HFF-Myc (cell line): Measurements from ENCODE around the gene LRRC3.

ENCODE experiments used
- DNase-seq: peaks from one replicate; pipeline ENCODE4 v3.0.0-alpha.2; 2011; ENCODE audit warnings: low read depth; ENCODE audit errors: extremely low read depth
- H3K4me3 ChIP-seq: replicated peaks from 2 replicates; pipeline ENCODE4 v1.5.1; 2011; ENCODE audit warnings: low read depth, mild to moderate bottlenecking, control low read depth, low read length
- TF ChIP-seq, protein P1 (sequence below): IDR thresholded peaks from 2 replicates; pipeline ENCODE4 v1.5.1; 2012; ENCODE audit warnings: mild to moderate bottlenecking, low read depth, low read length, control low read depth; ENCODE audit errors: missing control alignments

Gene LRRC3

DNA sequence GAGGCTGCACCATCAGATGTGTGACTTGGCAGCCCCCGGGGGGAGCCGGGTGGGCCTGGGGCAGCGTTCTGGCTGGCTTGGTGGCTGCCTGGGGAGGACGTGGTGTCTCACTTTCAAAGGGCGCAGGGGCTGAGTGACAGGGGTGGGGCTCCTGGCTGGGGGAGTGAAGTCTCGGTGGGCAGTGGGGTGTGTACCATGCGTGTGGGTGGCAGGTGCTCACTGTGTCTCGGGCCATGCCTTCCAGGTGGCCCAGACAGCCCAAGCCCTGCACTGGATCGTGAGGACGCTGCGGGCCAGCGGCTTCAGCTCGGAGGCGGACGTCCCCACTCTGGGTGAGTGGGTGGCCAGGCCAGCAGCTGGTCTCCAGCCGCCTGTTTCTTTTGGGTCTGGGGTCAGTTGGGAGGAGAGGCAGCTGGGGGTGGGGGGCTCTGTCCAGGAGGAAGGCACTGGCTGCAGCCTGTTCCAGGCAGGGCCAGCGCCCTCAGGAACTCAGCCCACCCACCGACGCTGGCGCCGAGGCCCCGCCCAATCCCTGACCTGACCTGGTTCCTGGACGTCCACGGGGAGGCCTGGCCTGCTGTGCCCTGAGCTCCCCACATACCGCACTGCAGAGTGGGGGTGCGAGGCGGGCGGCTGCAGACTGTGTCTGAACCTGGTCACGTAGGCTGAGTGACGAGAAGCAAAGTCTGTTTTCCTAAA is 30.6 kb upstream of the LRRC3 start:
- DNase-seq: no peak
- H3K4me3 ChIP-seq: no peak overlapping the region
- TF ChIP-seq, protein P1, sequence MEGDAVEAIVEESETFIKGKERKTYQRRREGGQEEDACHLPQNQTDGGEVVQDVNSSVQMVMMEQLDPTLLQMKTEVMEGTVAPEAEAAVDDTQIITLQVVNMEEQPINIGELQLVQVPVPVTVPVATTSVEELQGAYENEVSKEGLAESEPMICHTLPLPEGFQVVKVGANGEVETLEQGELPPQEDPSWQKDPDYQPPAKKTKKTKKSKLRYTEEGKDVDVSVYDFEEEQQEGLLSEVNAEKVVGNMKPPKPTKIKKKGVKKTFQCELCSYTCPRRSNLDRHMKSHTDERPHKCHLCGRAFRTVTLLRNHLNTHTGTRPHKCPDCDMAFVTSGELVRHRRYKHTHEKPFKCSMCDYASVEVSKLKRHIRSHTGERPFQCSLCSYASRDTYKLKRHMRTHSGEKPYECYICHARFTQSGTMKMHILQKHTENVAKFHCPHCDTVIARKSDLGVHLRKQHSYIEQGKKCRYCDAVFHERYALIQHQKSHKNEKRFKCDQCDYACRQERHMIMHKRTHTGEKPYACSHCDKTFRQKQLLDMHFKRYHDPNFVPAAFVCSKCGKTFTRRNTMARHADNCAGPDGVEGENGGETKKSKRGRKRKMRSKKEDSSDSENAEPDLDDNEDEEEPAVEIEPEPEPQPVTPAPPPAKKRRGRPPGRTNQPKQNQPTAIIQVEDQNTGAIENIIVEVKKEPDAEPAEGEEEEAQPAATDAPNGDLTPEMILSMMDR: no peak

DNA sequence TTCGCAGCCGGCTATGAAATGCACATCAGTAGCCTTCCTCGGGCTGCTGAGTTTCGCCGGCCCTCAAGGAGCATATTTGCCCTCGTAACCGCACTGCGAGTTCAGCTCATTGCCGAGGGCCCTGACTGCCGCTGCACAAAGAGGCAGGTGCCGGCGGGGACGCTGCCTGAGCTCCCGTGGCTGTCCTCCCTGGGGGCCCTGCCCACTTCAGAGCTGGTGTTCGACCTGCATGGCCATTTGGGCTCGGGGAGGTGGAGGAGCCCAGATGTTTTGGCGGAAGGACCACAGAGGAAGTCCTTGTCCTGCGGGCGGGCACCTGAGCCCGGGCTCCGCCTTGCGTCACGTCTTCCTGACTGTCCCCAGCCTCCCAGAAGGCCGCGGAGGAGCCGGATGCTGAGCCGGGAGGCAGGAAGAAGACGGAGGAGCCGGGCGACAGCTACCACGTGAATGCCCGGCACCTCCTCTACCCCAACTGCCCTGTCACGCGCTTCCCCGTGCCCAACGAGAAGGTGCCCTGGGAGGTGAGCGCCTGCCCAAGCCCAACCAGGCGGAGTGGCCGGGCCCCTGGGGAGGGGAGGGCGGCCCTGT is 29.9 kb upstream of the LRRC3 start:
- DNase-seq: no peak
- TF ChIP-seq, protein P1: no peak
- no peak overlapping the region for H3K4me3 ChIP-seq

DNA sequence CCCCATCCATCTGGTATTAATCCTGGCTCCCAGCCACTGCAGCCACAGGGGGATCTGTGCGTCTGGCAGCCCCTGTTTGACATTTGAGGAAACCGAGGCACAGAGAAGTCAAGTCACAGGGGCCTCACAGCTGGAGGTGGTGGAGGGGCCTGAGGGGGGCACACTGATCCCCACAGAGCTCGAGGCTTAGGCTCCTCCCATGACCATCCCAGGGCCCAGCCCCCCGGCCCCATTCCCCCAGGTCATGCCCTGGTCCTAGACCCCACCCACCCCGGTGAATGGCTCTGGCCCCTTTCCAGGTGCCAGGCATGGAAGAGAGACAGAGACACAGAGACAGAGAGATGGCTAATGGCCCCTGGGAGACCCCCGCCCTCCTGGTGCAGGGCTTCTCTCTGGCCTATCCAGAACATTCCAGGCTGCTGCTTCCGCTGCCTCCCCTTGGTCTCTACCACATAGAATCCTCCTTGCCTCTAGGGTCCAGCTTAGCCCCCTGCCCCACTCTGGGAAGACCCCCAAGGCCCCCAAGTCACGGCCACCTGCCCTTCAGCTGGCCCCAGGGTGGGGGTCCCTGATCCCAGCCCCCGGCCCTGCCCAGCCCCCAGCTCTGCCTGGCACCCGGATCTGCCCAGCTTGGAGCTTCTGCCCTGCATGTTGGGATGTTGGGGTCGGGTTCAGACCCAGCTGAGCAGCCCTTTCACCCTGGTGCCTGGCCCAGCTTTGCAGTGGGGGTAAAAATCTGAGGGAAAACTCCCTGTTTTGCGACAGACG is 29.2 kb upstream of the LRRC3 start:
- TF ChIP-seq, protein P1: no peak
- DNase-seq: no peak
- H3K4me3 ChIP-seq: no peak overlapping the region

DNA sequence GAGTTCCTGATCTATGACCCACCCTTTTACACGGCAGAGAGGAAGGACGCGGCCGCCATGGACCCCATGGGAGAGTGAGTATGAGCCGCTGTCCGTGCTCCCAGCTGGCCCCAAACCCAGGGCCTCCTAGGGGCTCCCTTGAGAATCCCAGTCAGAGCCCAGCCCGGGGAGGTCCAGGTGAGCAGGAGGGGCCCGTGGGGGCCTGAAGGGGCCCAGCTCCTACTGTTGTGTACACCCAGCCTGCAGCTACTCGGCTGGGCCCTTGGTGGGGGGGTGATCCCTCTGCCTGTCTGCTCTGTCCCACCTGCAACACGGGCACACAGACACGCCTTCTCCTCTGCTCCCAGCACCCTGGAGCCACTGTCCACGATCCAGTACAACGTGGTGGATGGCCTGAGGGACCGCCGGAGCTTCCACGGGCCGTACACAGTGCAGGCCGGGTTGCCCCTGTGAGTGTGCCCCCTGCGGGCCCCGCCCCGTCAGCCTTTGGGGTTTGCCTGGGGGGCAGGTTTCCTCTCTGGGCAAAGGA is 28.6 kb upstream of the LRRC3 start:
- no peak for DNase-seq
- H3K4me3 ChIP-seq: no peak overlapping the region
- TF ChIP-seq, protein P1: no peak

DNA sequence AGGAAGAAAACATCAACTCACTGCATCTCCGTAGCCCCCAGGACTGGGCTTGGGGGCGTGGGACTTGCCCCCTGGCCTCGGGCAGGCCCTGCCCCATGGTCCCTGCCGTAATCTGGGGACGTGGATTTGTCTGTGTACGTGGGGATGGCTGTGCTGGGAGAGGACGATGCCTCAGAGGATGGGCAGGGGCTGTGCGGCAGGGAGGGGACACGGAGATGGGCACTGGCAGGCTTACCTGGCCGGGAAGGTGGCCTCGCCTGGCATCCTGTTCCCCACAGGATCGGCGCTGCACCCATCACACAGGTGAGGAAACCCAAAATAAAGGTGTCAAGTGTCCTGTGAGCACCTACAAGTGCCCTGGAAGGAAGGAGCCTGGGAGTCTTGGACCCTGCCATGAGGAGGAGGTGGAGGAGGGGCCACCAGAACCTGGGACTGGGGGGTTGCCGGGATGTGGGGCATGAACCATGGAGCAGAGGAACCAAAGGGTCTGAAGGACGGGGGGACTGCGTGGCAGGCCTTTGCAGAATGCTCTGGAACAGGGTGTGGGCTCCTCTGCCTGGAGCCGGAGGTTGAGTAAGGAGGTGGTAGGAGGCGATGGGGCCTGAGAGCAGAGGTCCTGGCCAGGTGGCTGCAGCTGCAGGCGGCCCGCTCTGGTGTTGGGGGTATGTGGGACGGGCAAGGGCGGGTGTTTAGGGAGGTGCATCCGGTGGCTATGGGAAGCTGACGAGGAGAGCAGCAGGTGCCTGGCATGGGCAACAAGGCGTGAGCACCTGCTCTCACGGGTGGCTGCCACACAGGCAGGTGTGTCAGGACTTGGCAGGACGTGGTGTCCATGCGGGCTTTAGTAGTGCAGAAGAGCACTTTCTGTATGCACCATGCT is 27.8 kb upstream of the LRRC3 start:
- TF ChIP-seq, protein P1: no peak
- no peak overlapping the region for H3K4me3 ChIP-seq
- DNase-seq: no peak

DNA sequence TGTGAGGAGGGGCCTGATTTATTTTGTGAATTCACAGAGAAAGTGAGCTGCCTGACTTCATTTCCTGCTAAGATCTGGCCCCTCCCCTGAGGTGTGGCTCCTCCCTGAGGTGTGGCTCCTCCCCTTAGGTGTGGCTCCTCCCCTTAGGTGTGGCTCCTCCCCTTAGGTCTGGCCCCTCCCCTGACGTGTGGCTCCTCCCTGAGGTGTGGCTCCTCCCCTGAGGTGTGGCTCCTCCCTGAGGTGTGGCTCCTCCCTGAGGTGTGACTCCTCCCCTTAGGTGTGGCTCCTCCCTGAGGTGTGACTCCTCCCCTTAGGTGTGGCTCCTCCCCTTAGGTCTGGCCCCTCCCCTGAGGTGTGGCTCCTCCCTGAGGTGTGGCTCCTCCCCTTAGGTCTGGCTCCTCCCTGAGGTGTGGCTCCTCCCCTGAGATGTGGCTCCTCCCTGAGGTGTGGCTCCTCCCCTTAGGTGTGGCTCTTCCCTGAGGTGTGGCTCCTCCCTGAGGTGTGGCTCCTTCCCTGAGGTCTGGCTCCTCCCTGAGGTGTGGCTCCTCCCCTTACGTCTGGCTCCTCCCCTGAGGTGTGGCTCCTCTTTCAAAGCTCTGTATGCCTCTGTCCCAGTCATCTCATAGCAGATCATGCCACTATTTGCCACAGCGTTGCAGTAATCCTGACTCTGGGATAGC is 26.9 kb upstream of the LRRC3 start:
- H3K4me3 ChIP-seq: no peak overlapping the region
- TF ChIP-seq, protein P1: no peak
- DNase-seq: no peak
